GM18873 (cell line): ENCODE results near the gene SHANK1.

Source experiments
- ATAC-seq: cut with Tn5 transposase; IDR thresholded peaks from one replicate; pipeline ENCODE4 v1.9.1; 2021; ENCODE audit warnings: mild to moderate bottlenecking, moderate library complexity, moderate number of reproducible peaks; ENCODE audit not compliant: unreplicated experiment, low FRiP score

The SHANK1 gene

DNA sequence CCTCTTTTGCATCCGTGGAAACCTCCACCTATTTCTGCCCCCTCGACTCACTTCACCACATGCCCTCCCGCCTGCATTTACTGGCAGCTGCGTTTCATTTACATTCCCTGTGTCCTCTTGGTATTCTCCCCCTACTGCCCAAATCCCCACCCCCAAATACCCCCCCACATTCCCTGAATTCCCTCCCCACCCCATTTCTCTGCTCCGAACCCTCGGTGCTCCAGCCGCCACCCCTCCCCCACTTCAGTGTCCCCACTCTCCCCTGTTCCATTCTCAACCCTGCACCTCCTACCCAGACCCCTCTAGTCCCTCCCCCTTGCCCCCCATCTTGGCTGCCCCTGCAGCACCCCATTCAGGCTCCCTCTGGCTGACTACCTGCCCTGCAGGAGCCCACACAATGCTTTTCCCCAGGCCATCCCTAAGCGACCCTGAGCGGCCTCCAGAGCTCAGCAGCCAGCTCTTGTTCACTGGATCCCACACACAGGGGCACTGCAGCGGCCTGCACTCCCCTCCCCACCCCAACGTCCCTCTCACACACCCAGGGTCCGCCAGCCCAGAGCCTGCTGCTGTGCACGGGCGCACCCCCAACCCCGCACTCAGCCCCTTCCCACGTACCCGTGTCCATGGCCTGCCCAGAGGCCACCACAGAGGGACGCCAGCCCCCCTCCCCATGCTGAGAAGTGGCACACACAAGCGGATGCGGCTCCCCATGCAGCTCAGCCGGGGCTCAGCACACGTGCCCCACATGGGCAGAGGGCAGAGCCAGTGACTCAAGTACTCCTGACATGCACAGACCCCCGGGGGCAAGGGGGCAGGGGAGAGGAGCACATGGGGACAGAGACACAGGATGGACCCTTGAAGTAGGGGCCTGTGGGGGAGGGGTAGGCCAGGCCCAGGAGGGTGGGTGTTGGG, 26.3 kb downstream of the SHANK1 start:
- ATAC-seq: no peak

DNA sequence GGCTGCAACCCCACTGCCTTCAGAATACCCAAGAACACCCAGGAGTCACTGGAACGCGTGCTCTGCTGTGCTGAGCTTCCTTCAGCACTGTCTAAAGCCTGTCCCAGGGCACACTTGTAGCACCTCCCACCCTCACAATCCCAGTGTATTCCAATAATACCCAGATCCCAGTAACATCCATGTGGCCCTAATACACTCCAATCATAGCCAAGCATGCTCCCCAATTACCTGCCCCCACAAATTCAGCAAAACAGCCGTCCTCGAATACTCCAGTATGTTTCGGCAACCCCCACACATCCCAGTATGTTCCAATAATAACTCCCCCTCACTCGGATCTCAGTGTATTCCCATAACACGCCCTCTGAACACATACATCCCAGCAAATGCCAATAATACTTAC, 29.2 kb downstream of the SHANK1 start:
- ATAC-seq: no peak

DNA sequence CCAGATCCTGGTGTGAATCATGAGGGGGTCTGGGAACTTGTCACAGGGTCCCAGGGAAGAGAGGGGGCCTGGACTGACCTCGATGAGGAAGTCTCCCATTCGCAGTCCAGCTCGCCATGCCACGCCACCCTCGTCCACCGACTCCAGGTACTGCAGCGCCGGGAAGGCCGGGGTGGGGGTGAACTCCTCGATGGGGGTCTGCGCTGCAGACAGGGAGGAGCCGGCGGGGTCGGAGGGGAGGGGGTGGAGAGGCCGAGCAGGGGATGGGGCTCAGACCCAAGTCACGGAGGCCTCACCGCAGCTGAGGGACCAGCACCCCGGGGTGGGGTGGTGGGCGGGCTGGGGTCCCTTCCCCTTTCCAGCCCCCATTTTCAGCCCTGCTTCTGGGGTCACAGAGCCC, 30.8 kb downstream of the SHANK1 start:
- no peak for ATAC-seq

DNA sequence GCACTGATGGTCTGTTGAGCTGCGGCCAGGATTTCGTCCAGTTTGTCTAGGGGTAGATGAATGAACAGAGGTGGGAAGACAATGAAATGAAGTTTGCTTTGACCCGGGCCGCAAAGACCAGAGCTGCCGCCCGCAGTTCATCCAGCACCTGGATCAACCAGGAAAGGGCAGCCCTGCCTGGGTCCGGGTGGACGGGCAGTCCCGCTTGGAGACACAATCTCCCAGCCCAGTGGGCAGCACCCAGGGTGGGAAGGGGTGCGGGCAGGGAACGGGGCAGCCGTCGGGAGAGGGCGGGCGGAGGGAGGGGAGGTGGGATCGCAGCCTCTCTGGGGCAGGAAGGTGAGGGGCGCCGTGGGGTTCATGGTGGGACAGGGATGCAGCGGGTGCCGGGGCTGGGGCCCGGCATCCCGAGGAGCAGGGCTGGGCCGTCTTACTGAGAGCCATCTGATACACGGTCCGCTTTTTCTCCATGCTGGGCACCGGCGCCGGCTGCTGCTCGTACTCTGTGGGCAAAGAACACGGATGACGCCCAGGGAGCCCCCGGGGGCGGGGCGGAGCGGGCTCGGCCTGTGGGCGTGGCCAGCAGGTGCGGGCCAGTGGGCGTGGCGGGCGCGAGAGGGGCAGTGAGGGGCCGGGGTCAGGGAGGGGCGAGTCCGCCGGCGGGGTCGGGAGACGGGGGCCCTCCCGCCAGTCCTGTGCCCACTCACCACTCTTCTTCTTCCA, 33.1 kb downstream of the SHANK1 start:
- ATAC-seq: no peak

DNA sequence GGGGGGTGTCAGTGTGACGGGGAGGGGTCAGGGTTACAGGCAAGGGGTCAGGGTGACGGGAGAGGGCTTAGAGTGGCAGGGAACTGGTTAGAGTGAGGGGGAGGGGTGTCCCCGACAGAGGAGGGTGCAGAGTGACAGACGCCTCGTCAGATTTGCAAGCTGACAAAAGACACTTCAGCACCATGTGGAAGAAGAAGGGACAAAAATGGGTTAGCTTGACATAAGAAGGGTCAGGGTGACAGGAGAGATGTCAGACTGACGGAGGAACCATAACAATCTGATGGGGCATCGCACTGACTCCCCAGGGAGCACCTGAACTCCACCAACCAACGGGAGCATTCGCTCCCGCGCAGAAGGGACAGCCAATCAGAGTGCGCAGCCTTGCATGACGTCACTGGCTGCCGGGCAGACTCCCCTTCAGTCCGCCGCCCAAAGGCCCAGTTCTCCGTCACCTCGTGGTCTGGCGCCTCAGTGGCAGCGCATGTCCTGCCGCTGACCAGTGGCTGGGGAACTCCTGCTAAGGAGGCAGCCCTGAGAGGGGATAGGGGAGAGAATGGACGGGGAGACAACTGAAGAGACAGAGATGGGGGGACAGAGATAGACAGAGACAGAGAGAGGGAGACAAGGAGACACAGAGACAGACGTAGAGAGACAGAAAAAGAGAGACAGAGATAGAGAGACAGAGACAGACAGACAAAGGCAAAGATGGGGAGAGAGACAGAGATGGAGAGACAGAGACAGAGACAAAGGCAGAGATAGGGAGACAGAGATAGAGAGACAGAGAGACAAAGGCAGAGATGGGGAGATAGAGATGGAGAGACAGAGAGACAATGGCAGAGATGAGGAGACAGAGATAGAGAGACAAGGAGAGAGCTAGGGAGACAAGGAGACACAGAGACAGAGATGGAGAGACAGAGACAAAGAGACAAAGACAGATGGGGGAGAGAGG, 40.2 kb downstream of the SHANK1 start:
- no peak for ATAC-seq

GRCh38 chr19:50678323-50678722, 41.3 kb downstream of the SHANK1 start:
- no peak for ATAC-seq

GRCh38 chr19:50677636-50678035, 42.0 kb downstream of the SHANK1 start:
- ATAC-seq: no peak

- ATAC-seq: no peak
These were observed 42.9 kb downstream of the SHANK1 start for GRCh38 chr19:50676625-50677197.

GRCh38 chr19:50673118-50673517, 46.5 kb downstream of the SHANK1 start:
- ATAC-seq: no peak

DNA sequence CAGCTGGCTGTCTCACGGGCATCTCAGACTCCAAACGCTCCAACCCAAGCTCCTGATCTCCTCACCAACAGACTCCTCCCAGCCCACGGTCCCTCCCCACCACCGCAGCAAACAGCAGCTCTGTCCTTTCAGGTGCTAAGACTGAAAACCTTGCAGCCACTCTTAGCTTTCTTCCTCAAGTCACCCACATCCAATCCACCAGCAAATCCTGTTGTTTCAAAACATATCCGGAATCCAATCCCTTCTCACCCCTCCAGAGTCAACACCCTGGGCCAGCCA, 49.6 kb downstream of the SHANK1 start:
- no peak for ATAC-seq

DNA sequence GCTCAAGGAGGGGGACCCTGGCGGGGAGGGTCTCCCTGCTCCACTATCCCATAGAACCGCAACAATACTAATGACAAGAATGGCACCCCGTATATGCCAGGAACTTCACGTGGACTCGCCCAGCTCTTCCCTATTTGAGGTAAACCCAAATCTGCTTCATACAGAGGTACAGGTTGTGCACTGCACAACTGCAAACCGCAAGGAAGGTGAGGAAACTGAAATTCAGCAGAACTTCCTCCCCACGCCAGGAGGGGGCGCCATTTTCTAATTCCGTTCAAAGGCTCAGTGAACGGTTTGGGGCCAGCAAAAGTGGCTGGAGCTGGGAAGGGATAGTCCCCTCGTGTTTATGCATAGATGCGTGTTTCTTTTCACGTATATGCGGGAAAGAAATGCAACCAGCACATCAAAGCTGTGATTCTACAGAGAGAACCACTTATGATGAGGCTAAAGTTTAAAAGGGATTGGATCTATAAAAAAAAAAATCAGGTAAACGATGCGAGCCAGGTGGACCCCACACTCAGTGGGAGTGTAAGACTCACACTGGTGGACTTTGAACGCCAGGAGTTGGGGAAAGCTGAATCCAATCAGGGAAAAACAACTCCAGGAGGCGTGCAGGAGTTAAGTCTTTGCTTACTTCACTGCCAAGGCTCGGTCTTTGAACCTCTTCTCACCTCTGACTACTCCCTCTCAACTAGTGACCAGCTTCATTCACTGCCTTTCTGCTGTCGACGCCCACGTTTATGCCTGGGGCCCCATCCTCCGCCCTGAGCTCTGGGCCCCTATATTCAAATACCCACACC, 50.1 kb downstream of the SHANK1 start:
- no peak for ATAC-seq

DNA sequence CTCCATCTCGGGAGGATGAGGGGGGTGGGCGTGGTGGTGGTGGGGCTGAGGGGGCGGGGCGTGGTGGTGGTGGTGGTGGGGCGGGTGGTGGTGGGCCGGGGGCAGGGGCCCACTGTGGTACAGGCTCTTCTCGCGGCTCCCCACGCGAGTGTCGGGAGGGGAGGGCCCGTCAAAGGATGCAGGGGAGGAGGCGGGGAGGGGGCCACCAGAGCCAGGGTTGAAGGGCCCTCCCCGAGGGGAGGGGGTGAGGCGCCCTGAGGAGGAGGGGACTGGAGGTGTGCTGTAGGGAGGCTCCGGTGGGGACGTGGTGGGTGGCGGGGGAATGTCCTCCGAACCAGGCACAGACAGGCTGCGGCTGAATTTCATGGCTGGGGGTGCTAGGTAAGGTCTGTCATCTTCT, 50.7 kb downstream of the SHANK1 start:
- ATAC-seq: no peak

- ATAC-seq: no peak
These were observed 51.2 kb downstream of the SHANK1 start for GRCh38 chr19:50668416-50668815.

DNA sequence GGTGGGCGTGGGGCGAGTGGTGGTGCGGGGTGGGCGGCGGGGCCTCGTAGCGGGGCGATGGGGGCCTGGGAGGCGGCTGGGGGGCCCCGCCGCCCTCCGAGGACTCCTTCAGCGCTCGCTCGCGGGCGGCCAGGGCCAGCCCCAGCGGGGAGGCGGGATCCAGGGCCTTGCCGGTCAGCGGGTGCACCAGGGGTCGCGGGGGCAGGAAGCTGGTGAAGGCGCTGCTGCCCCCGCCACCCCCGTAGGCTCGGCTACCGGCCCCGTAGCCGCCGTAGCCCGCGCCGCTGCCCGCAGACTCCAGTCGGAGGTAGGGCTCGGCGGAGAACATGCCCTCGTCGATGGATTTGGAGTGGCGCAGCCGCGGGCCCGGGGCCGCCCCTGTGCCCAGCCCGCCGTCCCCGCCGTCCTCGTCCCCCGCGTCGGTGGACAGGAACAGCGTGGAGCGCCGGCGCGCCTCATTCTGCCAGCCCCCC, 51.8 kb downstream of the SHANK1 start:
- no peak for ATAC-seq

GRCh38 chr19:50667177-50667758, 52.3 kb downstream of the SHANK1 start:
- ATAC-seq: no peak

DNA sequence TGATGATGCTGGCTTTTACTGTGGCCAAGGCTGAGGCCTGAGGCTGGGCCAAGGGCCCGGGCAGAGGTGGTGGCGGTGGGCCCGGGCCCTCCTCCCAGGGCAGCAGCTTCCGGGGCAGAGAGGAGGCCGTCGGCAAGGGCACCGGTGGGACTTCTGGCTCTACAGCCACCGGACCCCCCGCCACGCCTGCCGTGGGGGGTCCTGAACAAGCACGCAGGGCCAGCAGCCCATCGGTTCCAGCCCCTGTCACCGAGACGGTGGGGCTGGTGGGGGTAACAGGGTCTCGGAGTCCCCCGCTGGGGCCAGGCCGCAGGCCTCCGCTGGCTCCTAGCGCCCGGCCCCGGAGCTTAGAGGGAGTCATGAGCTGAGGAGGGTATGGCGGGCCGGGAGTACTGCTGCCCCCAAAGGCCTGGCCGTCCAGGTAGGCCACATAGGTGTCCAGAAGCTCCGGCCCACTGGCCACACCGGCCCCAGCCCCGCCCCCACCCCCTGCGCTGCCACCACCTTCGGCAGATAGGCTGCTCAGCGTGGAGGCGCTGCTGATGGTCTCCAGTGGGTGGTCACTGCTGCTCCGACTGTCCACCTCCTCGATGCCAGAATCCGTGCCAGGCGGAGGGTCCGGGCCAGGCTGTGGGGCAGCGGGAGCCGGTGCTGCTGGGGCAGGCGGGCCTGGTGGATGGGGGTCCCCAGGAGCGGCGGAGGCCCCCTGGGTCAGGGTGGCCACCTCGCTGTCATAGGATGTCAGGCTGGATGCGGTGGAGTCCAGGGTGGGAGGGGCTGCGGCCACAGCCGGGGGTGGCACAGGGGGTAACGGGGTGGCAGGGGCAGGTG, 53.0 kb downstream of the SHANK1 start:
- no peak for ATAC-seq

DNA sequence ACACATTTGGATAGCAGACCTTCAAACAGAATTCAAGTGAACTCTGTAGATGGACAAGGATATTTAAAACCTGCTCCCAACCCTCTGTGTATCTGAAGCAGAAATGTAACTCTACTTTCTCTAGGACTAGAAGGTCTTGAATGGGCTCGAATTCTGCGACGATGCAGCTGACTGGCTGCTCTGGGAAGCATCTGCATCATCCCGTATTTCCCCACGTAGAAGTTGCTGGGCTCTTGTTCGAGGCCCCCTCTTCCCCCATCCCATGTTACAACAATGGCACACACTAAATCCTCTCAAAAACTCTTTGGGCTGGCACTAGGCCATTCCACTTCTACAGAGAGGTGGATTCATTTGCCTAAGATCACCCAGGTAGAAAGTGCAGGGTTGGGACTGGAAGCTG, 55.4 kb downstream of the SHANK1 start:
- ATAC-seq: no peak

GRCh38 chr19:50663482-50663790, 56.2 kb downstream of the SHANK1 start:
- no peak for ATAC-seq
